Astrocyte (in vitro differentiated cells and primary cell): ENCODE results near the gene CCDC71.

ENCODE experiments used
- EZH2 ChIP-seq: IDR thresholded peaks from 2 replicates; pipeline ENCODE4 v1.6.1; 2012; ENCODE audit warnings: mild to moderate bottlenecking, low read length, inconsistent platforms; ENCODE audit not compliant: insufficient read depth
- TF ChIP-seq, protein P1 (sequence below): IDR thresholded peaks from 2 replicates; pipeline ENCODE4 v1.5.1; 2011; ENCODE audit warnings: low read depth, mild to moderate bottlenecking, inconsistent platforms, low read length, moderate library complexity; ENCODE audit not compliant: insufficient read depth

DNA sequence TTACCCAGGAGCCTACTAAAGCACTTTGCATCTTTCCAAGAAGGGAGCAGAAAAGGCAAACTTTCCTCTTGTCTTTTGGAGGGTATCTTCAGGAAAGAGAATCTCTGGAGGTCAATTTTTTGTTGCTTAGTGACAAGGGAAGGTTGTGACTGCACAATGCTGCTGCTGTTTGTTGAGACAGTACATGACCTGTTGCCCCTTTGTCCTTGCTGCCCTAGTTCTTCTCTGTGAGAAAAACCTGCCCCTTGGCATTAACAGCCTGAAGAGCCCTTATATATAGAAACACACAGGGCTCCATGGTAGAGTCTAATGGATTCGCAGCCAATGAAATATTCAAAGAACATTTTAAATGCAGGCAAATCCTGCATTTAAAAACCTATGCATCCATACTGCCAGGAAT, 25.6 kb upstream of the CCDC71 start:
- TF ChIP-seq, protein P1, sequence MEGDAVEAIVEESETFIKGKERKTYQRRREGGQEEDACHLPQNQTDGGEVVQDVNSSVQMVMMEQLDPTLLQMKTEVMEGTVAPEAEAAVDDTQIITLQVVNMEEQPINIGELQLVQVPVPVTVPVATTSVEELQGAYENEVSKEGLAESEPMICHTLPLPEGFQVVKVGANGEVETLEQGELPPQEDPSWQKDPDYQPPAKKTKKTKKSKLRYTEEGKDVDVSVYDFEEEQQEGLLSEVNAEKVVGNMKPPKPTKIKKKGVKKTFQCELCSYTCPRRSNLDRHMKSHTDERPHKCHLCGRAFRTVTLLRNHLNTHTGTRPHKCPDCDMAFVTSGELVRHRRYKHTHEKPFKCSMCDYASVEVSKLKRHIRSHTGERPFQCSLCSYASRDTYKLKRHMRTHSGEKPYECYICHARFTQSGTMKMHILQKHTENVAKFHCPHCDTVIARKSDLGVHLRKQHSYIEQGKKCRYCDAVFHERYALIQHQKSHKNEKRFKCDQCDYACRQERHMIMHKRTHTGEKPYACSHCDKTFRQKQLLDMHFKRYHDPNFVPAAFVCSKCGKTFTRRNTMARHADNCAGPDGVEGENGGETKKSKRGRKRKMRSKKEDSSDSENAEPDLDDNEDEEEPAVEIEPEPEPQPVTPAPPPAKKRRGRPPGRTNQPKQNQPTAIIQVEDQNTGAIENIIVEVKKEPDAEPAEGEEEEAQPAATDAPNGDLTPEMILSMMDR, result no peak
- TF ChIP-seq EZH2, result no peak
